ENCODE measurements around the gene PML.

The PML gene

GRCh38 chr15:73997986-73998385 is 3.5 kb downstream of the PML start:
- H3K36me3 ChIP-seq (ENCODE audit: control insufficient read depth, insufficient read depth, low read length), result no peaks in the 10 kb centered on the region
- H3K56ac ChIP-seq (ENCODE audit: low read length), result no peak overlapping the region
- no peak overlapping the region for H3K18ac ChIP-seq (ENCODE audit: low read length)
- H2BK15ac ChIP-seq (replicated peaks; ENCODE audit: low read depth), result no peak overlapping the region
- H3K23ac ChIP-seq (ENCODE audit: low read length), result no peak overlapping the region
- no peak overlapping the region for H3K9ac ChIP-seq (ENCODE audit: low read length)
- no peak overlapping the region for H2AK5ac ChIP-seq (ENCODE audit: low read length)
- H4K5ac ChIP-seq (ENCODE audit: low read length), result no peak overlapping the region
- peaks cover 2% of the 10 kb centered on the region for H3K79me2 ChIP-seq (ENCODE audit: control insufficient read depth, insufficient read depth, low read length)
- no peak overlapping the region for H3K4ac ChIP-seq (ENCODE audit: low read depth, low read length)
- no CpG with 5 or more reads among the region's 27 CpGs for WGBS (ENCODE audit: extremely low coverage, insufficient coverage, low lambda C conversion rate)
- H3K79me1 ChIP-seq (ENCODE audit: low read length), result peaks cover 10% of the 10 kb centered on the region
- H2BK120ac ChIP-seq (ENCODE audit: low read depth, low read length), result no peak overlapping the region
- H3K4me2 ChIP-seq (ENCODE audit: low read length), result no peak overlapping the region
- no peak overlapping the region for H3K27ac ChIP-seq (ENCODE audit: low read depth, low read length)
- no peaks in the 10 kb centered on the region for H3K4me1 ChIP-seq (ENCODE audit: control insufficient read depth, low read depth, low read length)
- no peak overlapping the region for H4K8ac ChIP-seq (ENCODE audit: low read depth, low read length)
- no peak overlapping the region for H2BK5ac ChIP-seq (ENCODE audit: low read length)
- no peaks in the 10 kb centered on the region for H3K27me3 ChIP-seq (ENCODE audit: insufficient read depth, low read length, poor library complexity)
- H3K4me3 ChIP-seq (ENCODE audit: low read length), result no peak overlapping the region
- DNase-seq, result no peak

GRCh38 chr15:74006774-74007639 is 12.5 kb downstream of the PML start:
- H3K79me2 ChIP-seq (ENCODE audit: control insufficient read depth, insufficient read depth, low read length), result no peaks in the 10 kb centered on the region
- WGBS (ENCODE audit: extremely low coverage, insufficient coverage, low lambda C conversion rate), result no CpG with 5 or more reads among the region's 11 CpGs
- H3K4me3 ChIP-seq (ENCODE audit: low read length), result no peak overlapping the region
- H3K23ac ChIP-seq (ENCODE audit: low read length), result no peak overlapping the region
- no peak overlapping the region for H3K9ac ChIP-seq (ENCODE audit: low read length)
- H2BK5ac ChIP-seq (ENCODE audit: low read length), result no peak overlapping the region
- peaks cover 8% of the 10 kb centered on the region for H3K79me1 ChIP-seq (ENCODE audit: low read length)
- peaks cover 1% of the 10 kb centered on the region for H3K36me3 ChIP-seq (ENCODE audit: control insufficient read depth, insufficient read depth, low read length)
- no peak overlapping the region for H4K5ac ChIP-seq (ENCODE audit: low read length)
- H3K4ac ChIP-seq (ENCODE audit: low read depth, low read length), result no peak overlapping the region
- no peak overlapping the region for H2BK120ac ChIP-seq (ENCODE audit: low read depth, low read length)
- no peak overlapping the region for H3K27ac ChIP-seq (ENCODE audit: low read depth, low read length)
- H3K4me1 ChIP-seq (ENCODE audit: control insufficient read depth, low read depth, low read length), result no peaks in the 10 kb centered on the region
- H4K8ac ChIP-seq (ENCODE audit: low read depth, low read length), result no peak overlapping the region
- DNase-seq, result no peak
- H3K56ac ChIP-seq (ENCODE audit: low read length), result no peak overlapping the region
- H2BK15ac ChIP-seq (replicated peaks; ENCODE audit: low read depth), result no peak overlapping the region
- no peak overlapping the region for H2AK5ac ChIP-seq (ENCODE audit: low read length)
- no peaks in the 10 kb centered on the region for H3K27me3 ChIP-seq (ENCODE audit: insufficient read depth, low read length, poor library complexity)
- no peak overlapping the region for H3K18ac ChIP-seq (ENCODE audit: low read length)
- H3K4me2 ChIP-seq (ENCODE audit: low read length), result no peak overlapping the region

GRCh38 chr15:74007820-74008371 is 13.4 kb downstream of the PML start:
- H3K4ac ChIP-seq (ENCODE audit: low read depth, low read length), result no peak overlapping the region
- H3K4me2 ChIP-seq (ENCODE audit: low read length), result no peak overlapping the region
- no peak overlapping the region for H3K9ac ChIP-seq (ENCODE audit: low read length)
- peaks cover 8% of the 10 kb centered on the region for H3K79me1 ChIP-seq (ENCODE audit: low read length)
- H2BK5ac ChIP-seq (ENCODE audit: low read length), result no peak overlapping the region
- H3K27me3 ChIP-seq (ENCODE audit: insufficient read depth, low read length, poor library complexity), result no peaks in the 10 kb centered on the region
- no peak overlapping the region for H3K23ac ChIP-seq (ENCODE audit: low read length)
- peaks cover 1% of the 10 kb centered on the region for H3K36me3 ChIP-seq (ENCODE audit: control insufficient read depth, insufficient read depth, low read length)
- no peak for DNase-seq
- no peak overlapping the region for H3K4me3 ChIP-seq (ENCODE audit: low read length)
- H2BK120ac ChIP-seq (ENCODE audit: low read depth, low read length), result no peak overlapping the region
- H3K18ac ChIP-seq (ENCODE audit: low read length), result no peak overlapping the region
- H2BK15ac ChIP-seq (replicated peaks; ENCODE audit: low read depth), result no peak overlapping the region
- H3K79me2 ChIP-seq (ENCODE audit: control insufficient read depth, insufficient read depth, low read length), result no peaks in the 10 kb centered on the region
- H3K56ac ChIP-seq (ENCODE audit: low read length), result no peak overlapping the region
- H4K5ac ChIP-seq (ENCODE audit: low read length), result no peak overlapping the region
- no peaks in the 10 kb centered on the region for H3K4me1 ChIP-seq (ENCODE audit: control insufficient read depth, low read depth, low read length)
- no peak overlapping the region for H3K27ac ChIP-seq (ENCODE audit: low read depth, low read length)
- WGBS (ENCODE audit: extremely low coverage, insufficient coverage, low lambda C conversion rate), result no CpG with 5 or more reads among the region's 5 CpGs
- H2AK5ac ChIP-seq (ENCODE audit: low read length), result no peak overlapping the region
- no peak overlapping the region for H4K8ac ChIP-seq (ENCODE audit: low read depth, low read length)

GRCh38 chr15:74008901-74009300 is 14.4 kb downstream of the PML start:
- no peaks in the 10 kb centered on the region for H3K4me1 ChIP-seq (ENCODE audit: control insufficient read depth, low read depth, low read length)
- no peak overlapping the region for H3K18ac ChIP-seq (ENCODE audit: low read length)
- WGBS (ENCODE audit: extremely low coverage, insufficient coverage, low lambda C conversion rate), result no CpG with 5 or more reads among the region's 3 CpGs
- no peak overlapping the region for H3K27ac ChIP-seq (ENCODE audit: low read depth, low read length)
- no peak overlapping the region for H4K8ac ChIP-seq (ENCODE audit: low read depth, low read length)
- H3K27me3 ChIP-seq (ENCODE audit: insufficient read depth, low read length, poor library complexity), result no peaks in the 10 kb centered on the region
- no peak overlapping the region for H2BK5ac ChIP-seq (ENCODE audit: low read length)
- H3K23ac ChIP-seq (ENCODE audit: low read length), result no peak overlapping the region
- no peak for DNase-seq
- no peak overlapping the region for H3K4me3 ChIP-seq (ENCODE audit: low read length)
- H3K36me3 ChIP-seq (ENCODE audit: control insufficient read depth, insufficient read depth, low read length), result peaks cover 1% of the 10 kb centered on the region
- no peak overlapping the region for H2BK15ac ChIP-seq (replicated peaks; ENCODE audit: low read depth)
- no peak overlapping the region for H2AK5ac ChIP-seq (ENCODE audit: low read length)
- no peak overlapping the region for H2BK120ac ChIP-seq (ENCODE audit: low read depth, low read length)
- no peak overlapping the region for H3K56ac ChIP-seq (ENCODE audit: low read length)
- H3K79me1 ChIP-seq (ENCODE audit: low read length), result peaks cover 8% of the 10 kb centered on the region
- H3K79me2 ChIP-seq (ENCODE audit: control insufficient read depth, insufficient read depth, low read length), result no peaks in the 10 kb centered on the region
- no peak overlapping the region for H3K9ac ChIP-seq (ENCODE audit: low read length)
- no peak overlapping the region for H3K4me2 ChIP-seq (ENCODE audit: low read length)
- H3K4ac ChIP-seq (ENCODE audit: low read depth, low read length), result no peak overlapping the region
- no peak overlapping the region for H4K5ac ChIP-seq (ENCODE audit: low read length)

GRCh38 chr15:74010929-74011540 is 16.5 kb downstream of the PML start:
- Histone ChIP-seq H3K56ac (ENCODE audit: low read length) (no peak overlapping the region), H4K8ac (ENCODE audit: low read depth, low read length) (no peak overlapping the region), H3K18ac (ENCODE audit: low read length) (no peak overlapping the region), H2BK15ac (replicated peaks; ENCODE audit: low read depth) (no peak overlapping the region), H2AK5ac (ENCODE audit: low read length) (no peak overlapping the region), H3K23ac (ENCODE audit: low read length) (no peak overlapping the region), H3K4me2 (ENCODE audit: low read length) (no peak overlapping the region), H3K4ac (ENCODE audit: low read depth, low read length) (no peak overlapping the region), H2BK120ac (ENCODE audit: low read depth, low read length) (no peak overlapping the region), H3K27ac (ENCODE audit: low read depth, low read length) (no peak overlapping the region), H3K9ac (ENCODE audit: low read length) (no peak overlapping the region), H3K36me3 (ENCODE audit: control insufficient read depth, insufficient read depth, low read length) (peaks cover 1% of the 10 kb centered on the region), H3K79me2 (ENCODE audit: control insufficient read depth, insufficient read depth, low read length) (no peaks in the 10 kb centered on the region), H3K4me3 (ENCODE audit: low read length) (no peak overlapping the region), H3K4me1 (ENCODE audit: control insufficient read depth, low read depth, low read length) (no peaks in the 10 kb centered on the region), H2BK5ac (ENCODE audit: low read length) (no peak overlapping the region), H3K79me1 (ENCODE audit: low read length) (peaks cover 8% of the 10 kb centered on the region), H4K5ac (ENCODE audit: low read length) (no peak overlapping the region), H3K27me3 (ENCODE audit: insufficient read depth, low read length, poor library complexity) (no peaks in the 10 kb centered on the region)
- no peak for DNase-seq
- WGBS (ENCODE audit: extremely low coverage, insufficient coverage, low lambda C conversion rate), result no CpG with 5 or more reads among the region's 2 CpGs
